Epithelial cell of proximal tubule (primary cell): ENCODE data around the gene ABCA10. TPM values are rescaled to one million over a fixed set of nuclear protein-coding genes. Genes with fewer than 3 reads are reported as not detected.
"Not testable (repeated sequence)": the region's sequence is repeated elsewhere in the genome, so short reads cannot be mapped to it uniquely, and the experiment has no call there.

Source experiments
- DNase-seq: peaks from one replicate; pipeline ENCODE4 v3.0.0-alpha.2; 2011; ENCODE audit warnings: low read depth
- H3K4me3 ChIP-seq: 2 replicates; pipeline ENCODE4 v1.5.1; 2011; ENCODE audit warnings: low read depth, mild to moderate bottlenecking, low read length
- total RNA-seq: library from RNA; depleted of rRNA; stranded (reverse); fragments of >200 nt; gene quantifications from 2 replicates; pipeline ENCODE4 v1.2.3, GENCODE V29; 2015
- TF ChIP-seq, protein P1 (sequence below): conservative IDR thresholded peaks from 2 replicates; pipeline ENCODE4 v1.5.1; 2012; ENCODE audit warnings: low read depth, mild to moderate bottlenecking, low read length

ABCA10 gene, protein sequence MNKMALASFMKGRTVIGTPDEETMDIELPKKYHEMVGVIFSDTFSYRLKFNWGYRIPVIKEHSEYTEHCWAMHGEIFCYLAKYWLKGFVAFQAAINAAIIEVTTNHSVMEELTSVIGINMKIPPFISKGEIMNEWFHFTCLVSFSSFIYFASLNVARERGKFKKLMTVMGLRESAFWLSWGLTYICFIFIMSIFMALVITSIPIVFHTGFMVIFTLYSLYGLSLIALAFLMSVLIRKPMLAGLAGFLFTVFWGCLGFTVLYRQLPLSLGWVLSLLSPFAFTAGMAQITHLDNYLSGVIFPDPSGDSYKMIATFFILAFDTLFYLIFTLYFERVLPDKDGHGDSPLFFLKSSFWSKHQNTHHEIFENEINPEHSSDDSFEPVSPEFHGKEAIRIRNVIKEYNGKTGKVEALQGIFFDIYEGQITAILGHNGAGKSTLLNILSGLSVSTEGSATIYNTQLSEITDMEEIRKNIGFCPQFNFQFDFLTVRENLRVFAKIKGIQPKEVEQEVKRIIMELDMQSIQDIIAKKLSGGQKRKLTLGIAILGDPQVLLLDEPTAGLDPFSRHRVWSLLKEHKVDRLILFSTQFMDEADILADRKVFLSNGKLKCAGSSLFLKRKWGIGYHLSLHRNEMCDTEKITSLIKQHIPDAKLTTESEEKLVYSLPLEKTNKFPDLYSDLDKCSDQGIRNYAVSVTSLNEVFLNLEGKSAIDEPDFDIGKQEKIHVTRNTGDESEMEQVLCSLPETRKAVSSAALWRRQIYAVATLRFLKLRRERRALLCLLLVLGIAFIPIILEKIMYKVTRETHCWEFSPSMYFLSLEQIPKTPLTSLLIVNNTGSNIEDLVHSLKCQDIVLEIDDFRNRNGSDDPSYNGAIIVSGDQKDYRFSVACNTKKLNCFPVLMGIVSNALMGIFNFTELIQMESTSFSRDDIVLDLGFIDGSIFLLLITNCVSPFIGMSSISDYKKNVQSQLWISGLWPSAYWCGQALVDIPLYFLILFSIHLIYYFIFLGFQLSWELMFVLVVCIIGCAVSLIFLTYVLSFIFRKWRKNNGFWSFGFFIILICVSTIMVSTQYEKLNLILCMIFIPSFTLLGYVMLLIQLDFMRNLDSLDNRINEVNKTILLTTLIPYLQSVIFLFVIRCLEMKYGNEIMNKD (N-terminal part only)
- total RNA-seq: under 0.01 TPM in 2 replicates

DNA sequence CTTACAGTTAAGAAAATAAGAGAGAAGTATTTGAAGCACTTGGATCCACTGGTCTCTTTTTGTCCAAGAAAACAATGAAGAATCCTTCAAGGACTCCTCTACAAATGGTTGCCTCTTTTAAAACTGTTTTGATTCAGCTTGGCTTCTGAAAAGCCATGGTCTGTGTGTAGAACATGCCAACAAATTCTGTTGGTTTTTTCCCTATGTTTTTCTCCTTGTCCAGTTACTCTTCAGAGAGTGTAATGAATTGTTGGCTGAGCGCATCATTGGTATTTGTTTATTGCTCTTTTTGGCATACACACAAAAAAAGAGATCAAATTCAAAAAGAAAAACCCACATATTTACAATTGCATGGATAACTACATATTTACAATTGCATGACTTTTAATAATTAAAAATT is at the start of gene ABCA10:
Gene ABCA10 (minus strand): TSS at position 249 of the 400 bp plus-strand sequence. CDS start 3,466 bp downstream, outside the sequence.
- no peak within 1 kb of the TSS for H3K4me3 ChIP-seq
- DNase-seq: no peak
- TF ChIP-seq, protein P1, sequence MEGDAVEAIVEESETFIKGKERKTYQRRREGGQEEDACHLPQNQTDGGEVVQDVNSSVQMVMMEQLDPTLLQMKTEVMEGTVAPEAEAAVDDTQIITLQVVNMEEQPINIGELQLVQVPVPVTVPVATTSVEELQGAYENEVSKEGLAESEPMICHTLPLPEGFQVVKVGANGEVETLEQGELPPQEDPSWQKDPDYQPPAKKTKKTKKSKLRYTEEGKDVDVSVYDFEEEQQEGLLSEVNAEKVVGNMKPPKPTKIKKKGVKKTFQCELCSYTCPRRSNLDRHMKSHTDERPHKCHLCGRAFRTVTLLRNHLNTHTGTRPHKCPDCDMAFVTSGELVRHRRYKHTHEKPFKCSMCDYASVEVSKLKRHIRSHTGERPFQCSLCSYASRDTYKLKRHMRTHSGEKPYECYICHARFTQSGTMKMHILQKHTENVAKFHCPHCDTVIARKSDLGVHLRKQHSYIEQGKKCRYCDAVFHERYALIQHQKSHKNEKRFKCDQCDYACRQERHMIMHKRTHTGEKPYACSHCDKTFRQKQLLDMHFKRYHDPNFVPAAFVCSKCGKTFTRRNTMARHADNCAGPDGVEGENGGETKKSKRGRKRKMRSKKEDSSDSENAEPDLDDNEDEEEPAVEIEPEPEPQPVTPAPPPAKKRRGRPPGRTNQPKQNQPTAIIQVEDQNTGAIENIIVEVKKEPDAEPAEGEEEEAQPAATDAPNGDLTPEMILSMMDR: no peak

DNA sequence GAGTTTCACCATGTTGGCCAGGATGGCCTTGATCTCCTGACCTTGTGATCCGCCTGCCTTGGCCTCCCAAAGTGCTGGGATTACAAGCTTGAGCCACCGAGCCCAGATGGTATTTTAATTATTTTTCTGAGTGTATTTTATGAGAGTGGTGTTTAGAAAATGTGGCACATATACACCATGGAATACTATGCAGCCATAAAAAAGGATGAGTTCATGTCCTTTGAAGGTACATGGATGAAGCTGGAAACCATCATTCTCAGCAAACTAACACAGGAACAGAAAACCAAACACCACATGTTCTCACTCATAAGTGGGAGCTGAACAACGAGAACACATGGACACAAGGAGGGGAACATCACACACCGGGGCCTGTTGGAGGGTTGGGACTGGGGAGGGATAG is 47.7 kb upstream of the ABCA10 start:
- H3K4me3 ChIP-seq, DNase-seq: not testable (repeated sequence)

DNA sequence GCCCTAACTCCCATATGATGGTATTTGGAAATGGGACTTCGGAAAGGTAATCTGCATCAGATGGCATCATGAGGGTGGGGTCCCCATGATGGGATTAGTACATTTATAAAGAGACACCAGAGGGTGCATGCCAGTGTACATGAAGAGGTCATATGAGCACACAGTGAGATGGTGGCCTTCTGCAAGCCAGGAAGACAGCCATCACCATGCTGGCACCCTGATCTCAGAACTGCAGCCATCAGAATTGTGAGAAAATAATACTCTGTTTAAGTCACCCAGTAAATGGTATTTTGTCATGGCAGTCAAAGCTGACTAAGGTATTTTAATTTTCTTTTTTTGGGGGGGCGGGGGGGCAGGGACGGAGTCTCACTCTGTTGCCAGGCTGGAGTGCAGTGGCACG is 47.1 kb upstream of the ABCA10 start:
- no peak overlapping the region for H3K4me3 ChIP-seq
- no peak for DNase-seq
- TF ChIP-seq, protein P1: no peak

DNA sequence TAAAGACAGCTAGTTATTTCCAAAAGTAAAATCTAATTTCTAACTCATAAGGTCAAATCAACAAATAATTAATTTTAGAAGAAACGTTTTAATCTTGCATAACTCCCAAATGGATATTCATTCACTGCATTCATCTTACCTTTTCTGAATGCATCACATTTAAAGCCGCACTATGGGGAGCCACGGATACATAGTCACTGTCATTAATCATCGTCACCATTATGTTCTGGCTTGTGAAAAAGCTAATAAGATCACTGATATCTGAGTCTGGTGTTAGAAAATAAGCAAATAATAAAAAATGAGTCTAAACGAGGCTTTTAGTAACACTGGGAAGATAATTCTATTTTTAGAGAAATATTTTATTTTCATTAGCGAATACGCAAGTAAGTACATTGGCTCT is 42.4 kb upstream of the ABCA10 start:
- TF ChIP-seq, protein P1: no peak
- H3K4me3 ChIP-seq: no peak overlapping the region
- no peak for DNase-seq

DNA sequence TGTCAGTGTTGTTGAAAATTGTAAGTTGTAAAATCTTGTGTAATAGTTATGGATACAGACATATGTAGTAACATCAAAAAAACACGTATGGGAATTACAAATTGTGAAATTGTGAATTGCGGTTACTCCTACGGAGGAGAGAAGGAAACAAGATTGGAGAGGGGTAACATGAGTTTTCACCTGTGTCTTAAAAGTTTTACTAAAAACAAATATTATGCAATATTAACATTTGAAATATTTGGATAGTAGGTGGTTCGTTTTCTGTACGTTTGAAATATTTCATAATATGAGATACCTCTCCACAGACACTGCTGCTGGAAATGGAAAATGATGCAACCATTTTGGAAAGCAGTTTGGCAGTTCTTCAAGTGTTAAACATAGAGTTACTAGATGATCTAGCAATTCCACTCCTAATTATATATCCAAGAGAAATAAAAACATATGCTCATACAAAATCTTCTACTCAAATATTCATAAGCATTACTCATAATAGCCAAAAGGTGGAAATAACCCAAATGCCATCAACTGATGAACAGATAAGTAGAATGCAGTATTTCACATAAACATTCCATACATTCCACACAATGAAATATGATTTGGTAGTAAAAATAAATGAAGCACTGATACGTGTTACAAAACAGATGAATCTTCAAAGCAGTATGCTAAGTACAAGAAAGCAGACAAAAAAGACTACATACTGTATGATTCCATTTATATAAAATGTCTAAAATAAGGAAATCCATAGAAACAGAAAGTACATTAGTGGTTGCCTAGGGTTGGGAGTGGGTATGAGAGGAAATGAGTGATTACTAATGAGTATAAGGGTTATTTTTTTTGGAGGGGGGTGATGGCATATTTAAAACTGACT is 40.7 kb upstream of the ABCA10 start:
- DNase-seq: no peak
- H3K4me3 ChIP-seq: no peak overlapping the region
- TF ChIP-seq, protein P1: no peak

DNA sequence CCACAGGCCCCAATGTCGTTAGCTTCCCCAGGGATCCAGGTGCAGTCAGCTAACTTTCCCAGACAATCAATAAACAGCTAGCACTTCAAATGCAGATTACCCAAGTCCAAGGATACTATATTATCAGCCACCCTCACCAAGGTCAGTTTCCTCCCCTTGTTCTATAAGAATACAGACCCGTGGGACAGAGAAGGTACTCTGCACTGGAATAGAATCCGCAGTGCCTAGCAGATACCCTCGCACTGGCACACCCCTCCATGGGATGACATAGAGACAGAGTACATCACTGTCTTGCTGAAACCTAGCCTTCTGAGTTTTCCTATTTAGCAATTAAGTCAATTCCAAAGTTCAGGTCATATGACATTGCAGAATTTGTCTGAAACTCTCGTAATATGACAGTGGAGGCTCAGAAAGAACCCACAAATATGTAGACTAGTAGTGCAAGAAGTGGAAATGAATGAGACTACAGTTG is 40.0 kb upstream of the ABCA10 start:
- DNase-seq: no peak
- no peak overlapping the region for H3K4me3 ChIP-seq
- TF ChIP-seq, protein P1: no peak
